Measurements from ENCODE around the gene TM9SF1. TPM values are rescaled to one million over a fixed set of nuclear protein-coding genes. Genes with fewer than 3 reads are reported as not detected.
A peak's percentile ranks its signal among the peaks of the same experiment; 100 is the strongest.

TM9SF1 gene
- total and polyA plus RNA-seq, 2 of the 13 experiments (the other 11 are each of a cell fraction or from before 2014, with no cell fraction given): 83.2 to 110 TPM

DNA sequence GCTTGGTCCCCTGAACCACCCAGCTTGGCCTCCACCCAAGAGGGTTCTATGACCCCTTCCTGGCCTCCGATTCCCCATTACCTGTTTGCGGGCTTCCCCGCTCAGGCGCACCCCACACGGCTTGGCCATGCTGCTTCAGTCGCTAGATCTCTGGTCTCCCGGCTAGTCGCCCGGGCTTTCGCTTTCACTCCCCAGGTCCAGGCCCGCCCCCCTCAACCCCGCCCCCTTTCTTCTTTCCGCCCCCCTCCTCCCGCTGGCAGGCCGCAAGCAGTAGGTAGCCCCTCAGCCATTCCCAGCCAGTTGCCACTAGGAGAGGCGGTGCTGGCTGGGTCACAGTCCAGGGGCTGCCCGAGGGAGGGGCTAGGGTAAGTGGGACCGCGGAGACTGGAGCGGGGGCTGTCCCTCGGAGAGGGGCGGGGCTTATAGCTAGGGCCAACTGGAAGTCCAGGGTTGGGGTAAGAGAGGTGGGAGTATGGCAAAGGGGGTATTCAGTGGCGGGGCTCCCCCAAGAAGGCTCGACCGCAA, 48.7 kb downstream of the TM9SF1 start, which contains the start of gene PSME2 (continued):
- TF ChIP-seq GZF1 (CRISPR knock-in tag; IDR thresholded peaks at IDR 0.05) (peak; percentile 22; the same call in 1 of the 2 replicates), ESRRA (CRISPR knock-in tag; IDR thresholded peaks at IDR 0.05; ENCODE audit: low read depth) (peak; percentile 66), ZKSCAN1 (IDR thresholded peaks at IDR 0.05; ENCODE audit: low read length) (no peak), TBP (CRISPR knock-in tag; IDR thresholded peaks at IDR 0.05) (no peak), ZNF549 (CRISPR knock-in tag; IDR thresholded peaks at IDR 0.05) (no peak), HNRNPL (IDR thresholded peaks at IDR 0.05; ENCODE audit: low read depth, low read length) (peak; percentile 80; the same call in 1 of the 2 replicates), ZGPAT (CRISPR knock-in tag; IDR thresholded peaks at IDR 0.05) (peak; percentile 89; the same call in 1 of the 2 replicates), HOXA9 (CRISPR knock-in tag; IDR thresholded peaks at IDR 0.05; ENCODE audit: borderline replicate concordance) (no peak), SIN3A (IDR thresholded peaks at IDR 0.05; ENCODE audit: borderline replicate concordance, low read depth, low read length) (peak; percentile 88; the same call in 1 of the 2 replicates), HNF4A (CRISPR knock-in tag; IDR thresholded peaks at IDR 0.05) (peak; percentile 87), CENPBD1 (CRISPR knock-in tag; IDR thresholded peaks at IDR 0.05; ENCODE audit: borderline replicate concordance, low read depth) (no peak), HES4 (CRISPR knock-in tag; IDR thresholded peaks at IDR 0.05; ENCODE audit: borderline replicate concordance) (no peak), ISL2 (CRISPR knock-in tag; IDR thresholded peaks at IDR 0.05) (no peak; the same call in none of the 2 replicates), ZNF292 (CRISPR knock-in tag; IDR thresholded peaks at IDR 0.05; ENCODE audit: borderline replicate concordance, low read depth) (peak; percentile 77), AGO1 (IDR thresholded peaks at IDR 0.05; ENCODE audit: low read depth, low read length, poor library complexity, severe bottlenecking) (no peak), SPEN (CRISPR knock-in tag; IDR thresholded peaks at IDR 0.05; ENCODE audit: low read depth) (peak; percentile 84), ZNF10 (CRISPR knock-in tag; IDR thresholded peaks at IDR 0.05; ENCODE audit: borderline replicate concordance, low read depth) (no peak)
- TF ChIP-seq, protein P1, sequence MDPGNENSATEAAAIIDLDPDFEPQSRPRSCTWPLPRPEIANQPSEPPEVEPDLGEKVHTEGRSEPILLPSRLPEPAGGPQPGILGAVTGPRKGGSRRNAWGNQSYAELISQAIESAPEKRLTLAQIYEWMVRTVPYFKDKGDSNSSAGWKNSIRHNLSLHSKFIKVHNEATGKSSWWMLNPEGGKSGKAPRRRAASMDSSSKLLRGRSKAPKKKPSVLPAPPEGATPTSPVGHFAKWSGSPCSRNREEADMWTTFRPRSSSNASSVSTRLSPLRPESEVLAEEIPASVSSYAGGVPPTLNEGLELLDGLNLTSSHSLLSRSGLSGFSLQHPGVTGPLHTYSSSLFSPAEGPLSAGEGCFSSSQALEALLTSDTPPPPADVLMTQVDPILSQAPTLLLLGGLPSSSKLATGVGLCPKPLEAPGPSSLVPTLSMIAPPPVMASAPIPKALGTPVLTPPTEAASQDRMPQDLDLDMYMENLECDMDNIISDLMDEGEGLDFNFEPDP (CRISPR knock-in tag; conservative IDR thresholded peaks at IDR 0.05): no peak
- TF ChIP-seq, protein P2, sequence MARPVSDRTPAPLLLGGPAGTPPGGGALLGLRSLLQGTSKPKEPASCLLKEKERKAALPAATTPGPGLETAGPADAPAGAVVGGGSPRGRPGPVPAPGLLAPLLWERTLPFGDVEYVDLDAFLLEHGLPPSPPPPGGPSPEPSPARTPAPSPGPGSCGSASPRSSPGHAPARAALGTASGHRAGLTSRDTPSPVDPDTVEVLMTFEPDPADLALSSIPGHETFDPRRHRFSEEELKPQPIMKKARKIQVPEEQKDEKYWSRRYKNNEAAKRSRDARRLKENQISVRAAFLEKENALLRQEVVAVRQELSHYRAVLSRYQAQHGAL (CRISPR knock-in tag; IDR thresholded peaks at IDR 0.05; ENCODE audit: not compliant biosample characterization): no peak
- TF ChIP-seq, protein P3, sequence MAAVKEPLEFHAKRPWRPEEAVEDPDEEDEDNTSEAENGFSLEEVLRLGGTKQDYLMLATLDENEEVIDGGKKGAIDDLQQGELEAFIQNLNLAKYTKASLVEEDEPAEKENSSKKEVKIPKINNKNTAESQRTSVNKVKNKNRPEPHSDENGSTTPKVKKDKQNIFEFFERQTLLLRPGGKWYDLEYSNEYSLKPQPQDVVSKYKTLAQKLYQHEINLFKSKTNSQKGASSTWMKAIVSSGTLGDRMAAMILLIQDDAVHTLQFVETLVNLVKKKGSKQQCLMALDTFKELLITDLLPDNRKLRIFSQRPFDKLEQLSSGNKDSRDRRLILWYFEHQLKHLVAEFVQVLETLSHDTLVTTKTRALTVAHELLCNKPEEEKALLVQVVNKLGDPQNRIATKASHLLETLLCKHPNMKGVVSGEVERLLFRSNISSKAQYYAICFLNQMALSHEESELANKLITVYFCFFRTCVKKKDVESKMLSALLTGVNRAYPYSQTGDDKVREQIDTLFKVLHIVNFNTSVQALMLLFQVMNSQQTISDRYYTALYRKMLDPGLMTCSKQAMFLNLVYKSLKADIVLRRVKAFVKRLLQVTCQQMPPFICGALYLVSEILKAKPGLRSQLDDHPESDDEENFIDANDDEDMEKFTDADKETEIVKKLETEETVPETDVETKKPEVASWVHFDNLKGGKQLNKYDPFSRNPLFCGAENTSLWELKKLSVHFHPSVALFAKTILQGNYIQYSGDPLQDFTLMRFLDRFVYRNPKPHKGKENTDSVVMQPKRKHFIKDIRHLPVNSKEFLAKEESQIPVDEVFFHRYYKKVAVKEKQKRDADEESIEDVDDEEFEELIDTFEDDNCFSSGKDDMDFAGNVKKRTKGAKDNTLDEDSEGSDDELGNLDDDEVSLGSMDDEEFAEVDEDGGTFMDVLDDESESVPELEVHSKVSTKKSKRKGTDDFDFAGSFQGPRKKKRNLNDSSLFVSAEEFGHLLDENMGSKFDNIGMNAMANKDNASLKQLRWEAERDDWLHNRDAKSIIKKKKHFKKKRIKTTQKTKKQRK (IDR thresholded peaks at IDR 0.05; ENCODE audit: low read length): no peak
- TF ChIP-seq, protein P4, sequence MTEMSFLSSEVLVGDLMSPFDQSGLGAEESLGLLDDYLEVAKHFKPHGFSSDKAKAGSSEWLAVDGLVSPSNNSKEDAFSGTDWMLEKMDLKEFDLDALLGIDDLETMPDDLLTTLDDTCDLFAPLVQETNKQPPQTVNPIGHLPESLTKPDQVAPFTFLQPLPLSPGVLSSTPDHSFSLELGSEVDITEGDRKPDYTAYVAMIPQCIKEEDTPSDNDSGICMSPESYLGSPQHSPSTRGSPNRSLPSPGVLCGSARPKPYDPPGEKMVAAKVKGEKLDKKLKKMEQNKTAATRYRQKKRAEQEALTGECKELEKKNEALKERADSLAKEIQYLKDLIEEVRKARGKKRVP (CRISPR knock-in tag; IDR thresholded peaks at IDR 0.05): no peak
